Measurements from ENCODE around the gene PKD2L1. TPM values are rescaled to one million over a fixed set of nuclear protein-coding genes. Genes with fewer than 3 reads are reported as not detected.
"Not testable (repeated sequence)": the region's sequence is repeated elsewhere in the genome, so short reads cannot be mapped to it uniquely, and the experiment has no call there.

Gene PKD2L1
- total RNA-seq, 2 donors from 2014 or later, result not detected

GRCh38 chr10:100304414-100304813 is 25.6 kb downstream of the PKD2L1 start:
- intact Hi-C loops (cut with DNase I), result no loop called here
- Histone ChIP-seq H3K4me3 (no peak overlapping the region), H3K36me3 (replicated peaks in 1 of 2; ENCODE audit: insufficient read depth in 1 of 2, low read depth in 2 of 2) (no peaks in the 10 kb centered on the region), H3K9me3 (no peaks in the 10 kb centered on the region), H3K27me3 (no peaks in the 10 kb centered on the region), H3K27ac (no peak overlapping the region), H3K4me1 (no peaks in the 10 kb centered on the region)
- ATAC-seq (no peak), DNase-seq (no peak)
- TF ChIP-seq POLR2A (IDR thresholded peaks at IDR 0.05), result no peak
- TF ChIP-seq, protein P1, sequence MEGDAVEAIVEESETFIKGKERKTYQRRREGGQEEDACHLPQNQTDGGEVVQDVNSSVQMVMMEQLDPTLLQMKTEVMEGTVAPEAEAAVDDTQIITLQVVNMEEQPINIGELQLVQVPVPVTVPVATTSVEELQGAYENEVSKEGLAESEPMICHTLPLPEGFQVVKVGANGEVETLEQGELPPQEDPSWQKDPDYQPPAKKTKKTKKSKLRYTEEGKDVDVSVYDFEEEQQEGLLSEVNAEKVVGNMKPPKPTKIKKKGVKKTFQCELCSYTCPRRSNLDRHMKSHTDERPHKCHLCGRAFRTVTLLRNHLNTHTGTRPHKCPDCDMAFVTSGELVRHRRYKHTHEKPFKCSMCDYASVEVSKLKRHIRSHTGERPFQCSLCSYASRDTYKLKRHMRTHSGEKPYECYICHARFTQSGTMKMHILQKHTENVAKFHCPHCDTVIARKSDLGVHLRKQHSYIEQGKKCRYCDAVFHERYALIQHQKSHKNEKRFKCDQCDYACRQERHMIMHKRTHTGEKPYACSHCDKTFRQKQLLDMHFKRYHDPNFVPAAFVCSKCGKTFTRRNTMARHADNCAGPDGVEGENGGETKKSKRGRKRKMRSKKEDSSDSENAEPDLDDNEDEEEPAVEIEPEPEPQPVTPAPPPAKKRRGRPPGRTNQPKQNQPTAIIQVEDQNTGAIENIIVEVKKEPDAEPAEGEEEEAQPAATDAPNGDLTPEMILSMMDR (IDR thresholded peaks at IDR 0.05), result no peak
- WGBS, 2 donors, result 60 to 73% methylated on average over 3 of the region's 3 CpGs

DNA sequence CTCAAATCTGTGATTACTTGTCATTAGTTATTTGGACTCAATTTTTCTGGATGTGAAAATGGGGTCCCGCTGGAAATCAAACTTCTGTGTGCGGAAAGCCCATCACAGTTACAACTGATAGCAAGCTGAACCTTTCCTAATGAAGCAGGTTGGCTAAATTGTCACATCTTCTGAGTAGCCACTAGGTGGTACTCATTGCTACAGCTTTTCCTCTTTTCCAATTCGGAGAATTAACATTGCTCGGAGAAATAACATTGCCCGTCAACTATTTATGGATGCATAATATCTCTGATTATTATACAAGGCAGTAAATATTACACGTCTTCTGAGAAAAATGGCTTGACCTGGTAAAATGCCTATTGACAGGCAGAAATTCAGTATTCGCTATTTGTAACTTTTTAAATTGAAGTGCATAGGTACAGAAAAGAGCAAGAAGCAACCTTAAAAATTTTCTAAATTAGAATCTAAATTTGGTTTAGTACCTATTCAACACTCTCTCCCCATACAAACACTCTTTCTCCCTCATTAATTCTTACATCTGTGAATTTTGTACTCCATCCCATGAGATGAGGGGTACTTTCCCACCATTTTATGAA is 26.2 kb downstream of the PKD2L1 start:
- 14 to 16% methylated on average over 7 of the region's 7 CpGs for WGBS, 2 donors
- Histone ChIP-seq H3K4me3 (no peak overlapping the region), H3K4me1 (no peaks in the 10 kb centered on the region), H3K27me3 (no peaks in the 10 kb centered on the region), H3K27ac (no peak overlapping the region), H3K9me3 (no peaks in the 10 kb centered on the region), H3K36me3 (replicated peaks in 1 of 2; ENCODE audit: insufficient read depth in 1 of 2, low read depth in 2 of 2) (no peaks in the 10 kb centered on the region)
- DNase-seq (no peak), ATAC-seq (peak; percentile 42)
- intact Hi-C loops (cut with DNase I), result no loop called here
- TF ChIP-seq, protein P1 (IDR thresholded peaks at IDR 0.05), result peak; percentile 9 to 49 (median 47)
- TF ChIP-seq POLR2A (IDR thresholded peaks at IDR 0.05), result no peak

DNA sequence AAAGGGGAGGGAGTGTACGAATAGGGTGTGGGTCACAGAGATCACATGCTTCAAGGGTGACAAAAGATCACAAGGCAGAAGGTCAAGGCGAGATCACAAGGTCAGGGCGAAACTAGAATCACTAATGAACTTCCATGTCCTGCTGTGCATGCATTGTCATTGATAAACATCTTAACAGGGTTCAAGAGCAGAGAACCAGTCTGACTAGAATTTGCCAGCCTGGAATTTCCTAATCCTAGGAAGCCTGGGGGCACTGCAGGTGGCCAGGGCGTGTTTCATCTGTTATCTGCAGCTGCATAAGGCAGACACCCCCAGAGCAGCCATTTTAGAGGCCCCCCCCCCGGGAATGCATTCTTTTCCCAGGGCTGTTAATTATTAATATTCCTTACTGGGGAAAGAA is 28.9 kb downstream of the PKD2L1 start:
- 39 to 42% methylated on average over 4 to 5 of the region's 5 CpGs for WGBS, 2 donors
- H3K27me3 ChIP-seq; DNase-seq; H3K36me3 ChIP-seq (replicated peaks in 1 of 2; ENCODE audit: insufficient read depth in 1 of 2, low read depth in 2 of 2); H3K4me1 ChIP-seq; H3K4me3 ChIP-seq; H3K9me3 ChIP-seq; H3K27ac ChIP-seq; ATAC-seq; intact Hi-C loops (cut with DNase I): not testable (repeated sequence)

- WGBS, 2 donors, result 47 to 79% methylated on average over 8 to 9 of the region's 9 CpGs
- no peak for TF ChIP-seq POLR2A (IDR thresholded peaks at IDR 0.05)
- TF ChIP-seq, protein P1 (IDR thresholded peaks at IDR 0.05), result no peak
- ATAC-seq (no peak), DNase-seq (no peak)
- Histone ChIP-seq H3K9me3 (no peaks in the 10 kb centered on the region), H3K4me3 (no peak overlapping the region), H3K36me3 (replicated peaks in 1 of 2; ENCODE audit: insufficient read depth in 1 of 2, low read depth in 2 of 2) (no peaks in the 10 kb centered on the region), H3K27me3 (no peaks in the 10 kb centered on the region), H3K27ac (no peak overlapping the region), H3K4me1 (no peaks in the 10 kb centered on the region)
- intact Hi-C loops (cut with DNase I), result no loop called here
Observed at GRCh38 chr10:100297242-100297641, 32.8 kb downstream of the PKD2L1 start.

GRCh38 chr10:100293066-100293465 is 37.0 kb downstream of the PKD2L1 start:
- no peak for ATAC-seq
- no peak overlapping the region for H3K27ac ChIP-seq
- H3K27me3 ChIP-seq, result no peaks in the 10 kb centered on the region
- intact Hi-C loops (cut with DNase I), result no loop called here
- TF ChIP-seq, protein P1 (IDR thresholded peaks at IDR 0.05), result no peak
- no peak for TF ChIP-seq POLR2A (IDR thresholded peaks at IDR 0.05)
- no peak overlapping the region for H3K4me3 ChIP-seq
- H3K9me3 ChIP-seq, result no peaks in the 10 kb centered on the region
- H3K36me3 ChIP-seq (replicated peaks in 1 of 2; ENCODE audit: insufficient read depth in 1 of 2, low read depth in 2 of 2), result no peaks in the 10 kb centered on the region
- H3K4me1 ChIP-seq, result no peaks in the 10 kb centered on the region
- DNase-seq, result no peak

GRCh38 chr10:100292300-100292699 is 37.7 kb downstream of the PKD2L1 start:
- 36 to 57% methylated on average over 4 of the region's 4 CpGs for WGBS, 2 donors
- ATAC-seq; H3K4me1 ChIP-seq; H3K27ac ChIP-seq; H3K4me3 ChIP-seq; intact Hi-C loops (cut with DNase I); H3K9me3 ChIP-seq; H3K36me3 ChIP-seq (replicated peaks in 1 of 2; ENCODE audit: insufficient read depth in 1 of 2, low read depth in 2 of 2); H3K27me3 ChIP-seq: not testable (repeated sequence)
- peak in 1 of 4 donors; percentile 54 for DNase-seq
